Activated T-cell treated with anti-CD3 and anti-CD28 coated beads for 1 hour (primary cell): ENCODE measurements around the gene ATXN1.
"Not testable (repeated sequence)": the region's sequence is repeated elsewhere in the genome, so short reads cannot be mapped to it uniquely, and the experiment has no call there.

Experiments
- DNase-seq: peaks from one replicate; pipeline ENCODE4 v3.0.0-alpha.2; 2020; ENCODE audit warnings: low read depth

The ATXN1 gene

GRCh38 chr6:16720861-16721260 lies 40.4 kb downstream of the ATXN1 start:
- DNase-seq, result no peak

GRCh38 chr6:16719488-16719887 lies 41.8 kb downstream of the ATXN1 start:
- DNase-seq, result no peak

GRCh38 chr6:16718356-16718755 lies 42.9 kb downstream of the ATXN1 start:
- no peak for DNase-seq

GRCh38 chr6:16717275-16717942 lies 43.9 kb downstream of the ATXN1 start:
- no peak for DNase-seq

- no peak for DNase-seq
These were observed 44.9 kb downstream of the ATXN1 start for GRCh38 chr6:16716321-16716858.

GRCh38 chr6:16713597-16713996 lies 47.7 kb downstream of the ATXN1 start:
- no peak for DNase-seq

GRCh38 chr6:16712931-16713484 lies 48.3 kb downstream of the ATXN1 start:
- no peak for DNase-seq

GRCh38 chr6:16712255-16712930 lies 48.9 kb downstream of the ATXN1 start:
- no peak for DNase-seq

- no peak for DNase-seq
These were observed 49.6 kb downstream of the ATXN1 start for GRCh38 chr6:16711546-16712254.

- DNase-seq, result no peak
These were observed 54.1 kb downstream of the ATXN1 start for GRCh38 chr6:16706911-16707783.

- DNase-seq, result not testable (repeated sequence)
These were observed 54.8 kb downstream of the ATXN1 start for GRCh38 chr6:16706491-16706890.

GRCh38 chr6:16706029-16706428 lies 55.2 kb downstream of the ATXN1 start:
- DNase-seq, result no peak

GRCh38 chr6:16705081-16705993 lies 55.9 kb downstream of the ATXN1 start:
- DNase-seq, result no peak

GRCh38 chr6:16704401-16705045 lies 56.7 kb downstream of the ATXN1 start:
- no peak for DNase-seq

- not testable (repeated sequence) for DNase-seq
These were observed 58.5 kb downstream of the ATXN1 start for GRCh38 chr6:16702627-16703378.

GRCh38 chr6:16700916-16701234 lies 60.4 kb downstream of the ATXN1 start:
- no peak for DNase-seq

GRCh38 chr6:16700202-16700915 lies 60.9 kb downstream of the ATXN1 start:
- no peak for DNase-seq

GRCh38 chr6:16698997-16699868 lies 62.0 kb downstream of the ATXN1 start:
- DNase-seq, result no peak
